ENCODE data around the gene MAGED4.

Gene MAGED4

GRCh38 chrX:52213276-52213675 lies 28.6 kb downstream of the MAGED4 start:
- TF ChIP-seq, protein P1, sequence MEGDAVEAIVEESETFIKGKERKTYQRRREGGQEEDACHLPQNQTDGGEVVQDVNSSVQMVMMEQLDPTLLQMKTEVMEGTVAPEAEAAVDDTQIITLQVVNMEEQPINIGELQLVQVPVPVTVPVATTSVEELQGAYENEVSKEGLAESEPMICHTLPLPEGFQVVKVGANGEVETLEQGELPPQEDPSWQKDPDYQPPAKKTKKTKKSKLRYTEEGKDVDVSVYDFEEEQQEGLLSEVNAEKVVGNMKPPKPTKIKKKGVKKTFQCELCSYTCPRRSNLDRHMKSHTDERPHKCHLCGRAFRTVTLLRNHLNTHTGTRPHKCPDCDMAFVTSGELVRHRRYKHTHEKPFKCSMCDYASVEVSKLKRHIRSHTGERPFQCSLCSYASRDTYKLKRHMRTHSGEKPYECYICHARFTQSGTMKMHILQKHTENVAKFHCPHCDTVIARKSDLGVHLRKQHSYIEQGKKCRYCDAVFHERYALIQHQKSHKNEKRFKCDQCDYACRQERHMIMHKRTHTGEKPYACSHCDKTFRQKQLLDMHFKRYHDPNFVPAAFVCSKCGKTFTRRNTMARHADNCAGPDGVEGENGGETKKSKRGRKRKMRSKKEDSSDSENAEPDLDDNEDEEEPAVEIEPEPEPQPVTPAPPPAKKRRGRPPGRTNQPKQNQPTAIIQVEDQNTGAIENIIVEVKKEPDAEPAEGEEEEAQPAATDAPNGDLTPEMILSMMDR (IDR thresholded peaks at IDR 0.05; ENCODE audit: low read depth, low read length, missing control alignments), result no peak
- no peak overlapping the region for H3K4me3 ChIP-seq (ENCODE audit: low read depth, low read length)
- no peak for DNase-seq (ENCODE audit: low read depth)
- in situ Hi-C loops (cut with HindIII; ENCODE audit: low sequenced_read_pairs), result no loop called here

DNA sequence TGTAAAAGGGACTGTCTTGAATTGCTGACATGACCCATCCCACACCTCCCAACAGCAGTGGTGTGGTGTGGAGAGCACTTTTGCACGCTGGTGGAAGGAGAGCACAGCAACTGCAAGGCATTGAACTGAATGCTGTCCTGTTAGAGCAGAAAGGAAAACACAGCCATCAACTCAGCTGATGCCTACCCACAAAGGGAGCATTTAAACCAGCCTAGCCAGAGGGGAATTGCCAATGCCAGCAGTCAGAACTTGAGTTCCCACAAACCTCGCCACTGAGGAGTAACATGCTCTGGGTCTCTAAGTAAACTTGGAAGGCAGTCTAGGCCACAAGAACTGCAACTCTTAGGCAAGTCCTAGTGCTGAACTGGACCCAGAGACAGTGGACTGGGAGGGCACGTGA lies 31.9 kb downstream of the MAGED4 start:
- DNase-seq (ENCODE audit: low read depth), result no peak
- no peak overlapping the region for H3K4me3 ChIP-seq (ENCODE audit: low read depth, low read length)
- in situ Hi-C loops (cut with HindIII; ENCODE audit: low sequenced_read_pairs), result no loop called here
- TF ChIP-seq, protein P1 (IDR thresholded peaks at IDR 0.05; ENCODE audit: low read depth, low read length, missing control alignments), result no peak

- in situ Hi-C loops (cut with HindIII; ENCODE audit: low sequenced_read_pairs), result no loop called here
- TF ChIP-seq, protein P1 (IDR thresholded peaks at IDR 0.05; ENCODE audit: low read depth, low read length, missing control alignments), result no peak
- H3K4me3 ChIP-seq (ENCODE audit: low read depth, low read length), result no peak overlapping the region
- no peak for DNase-seq (ENCODE audit: low read depth)
Observed at GRCh38 chrX:52217494-52218160, 32.9 kb downstream of the MAGED4 start.

DNA sequence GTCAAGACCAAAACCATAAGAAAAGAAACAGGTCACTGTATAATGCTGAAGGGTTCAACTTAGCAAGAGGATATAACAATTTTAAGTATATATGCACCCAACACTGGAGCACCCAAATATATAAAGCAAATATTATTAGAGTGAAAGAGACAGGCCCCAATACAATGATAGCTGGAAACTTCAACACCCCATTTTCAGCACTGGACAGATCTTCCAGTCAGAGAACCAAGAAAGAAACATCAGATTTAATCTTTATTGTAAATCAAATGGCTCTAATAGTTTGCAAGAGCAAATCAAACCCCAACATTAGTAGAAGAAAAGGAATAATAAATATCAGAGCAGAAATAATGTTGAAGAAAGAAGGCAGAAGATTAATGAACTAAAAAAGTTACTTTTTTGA lies 36.2 kb downstream of the MAGED4 start:
- TF ChIP-seq, protein P1 (IDR thresholded peaks at IDR 0.05; ENCODE audit: low read depth, low read length, missing control alignments), result no peak
- H3K4me3 ChIP-seq (ENCODE audit: low read depth, low read length), result no peak overlapping the region
- in situ Hi-C loops (cut with HindIII; ENCODE audit: low sequenced_read_pairs), result no loop called here
- DNase-seq (ENCODE audit: low read depth), result no peak

Measured in astrocyte of the cerebellum (primary cell).